Measurements from ENCODE around the gene TMPRSS6.

The TMPRSS6 gene

DNA sequence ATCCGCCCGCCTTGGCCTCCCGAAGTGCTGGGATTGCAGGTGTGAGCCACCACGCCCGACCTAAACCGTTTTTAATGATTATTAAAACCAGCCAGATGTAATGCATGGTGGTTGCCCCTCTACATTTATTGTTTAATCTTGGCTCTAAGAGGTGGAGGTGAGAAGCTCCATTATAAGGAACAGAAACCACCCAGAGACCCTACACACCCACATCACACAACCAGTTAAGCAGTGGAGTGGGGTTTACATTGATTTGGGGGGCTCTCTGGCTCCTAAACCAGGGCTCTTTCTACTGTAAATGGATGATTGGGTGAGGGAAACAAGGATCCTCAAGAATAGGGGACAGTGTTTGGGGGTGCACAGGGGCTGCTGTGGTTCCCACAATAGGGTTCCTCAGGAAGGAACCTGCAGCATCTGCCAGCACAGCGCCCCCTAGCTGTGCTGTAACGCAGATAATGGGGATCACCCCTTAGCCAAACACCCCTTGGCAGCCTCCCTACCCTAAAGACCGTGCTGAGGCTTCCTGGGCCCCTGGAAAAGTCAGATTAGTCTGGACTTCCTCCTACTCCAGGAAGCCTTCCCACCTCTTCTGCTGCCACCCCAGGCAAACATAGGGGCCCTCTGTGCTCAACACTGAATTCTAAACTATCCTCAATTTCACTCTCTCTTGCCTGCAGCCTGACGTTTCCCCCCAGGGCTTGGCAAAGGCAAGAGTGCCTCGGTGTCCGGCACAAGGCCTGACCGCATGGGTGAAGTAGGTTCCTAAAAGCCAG is 87.6 kb downstream of the TMPRSS6 start:
- no peak overlapping the region for H3K27ac ChIP-seq
- peak; percentile 67 for TF ChIP-seq CTCF (conservative IDR thresholded peaks at IDR 0.05)

DNA sequence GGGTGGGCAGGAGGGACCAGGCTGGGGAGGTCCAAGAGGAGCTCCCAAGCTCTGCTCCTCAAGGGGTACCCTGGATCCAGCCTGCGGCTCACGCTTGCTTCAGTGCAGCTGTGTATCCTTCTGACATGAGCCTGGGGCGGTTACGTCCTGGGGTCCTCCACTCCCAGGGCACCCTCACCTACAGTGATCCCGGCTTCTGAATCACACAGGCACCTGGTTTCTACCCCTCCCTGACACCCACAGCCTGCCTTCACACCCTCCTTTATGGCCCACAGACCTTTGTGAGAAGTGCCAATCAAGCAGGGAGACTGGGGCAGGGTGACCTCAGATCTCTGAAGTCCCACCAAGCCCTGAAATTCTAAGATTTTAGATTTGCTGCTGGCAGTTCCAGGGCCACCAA is 88.5 kb downstream of the TMPRSS6 start:
- no peak overlapping the region for H3K27ac ChIP-seq
- TF ChIP-seq CTCF (conservative IDR thresholded peaks at IDR 0.05) = no peak

GRCh38 chr22:37020192-37020479 is 89.4 kb downstream of the TMPRSS6 start:
- TF ChIP-seq CTCF (conservative IDR thresholded peaks at IDR 0.05) = no peak
- peak overlapping the region; percentile 96 for H3K27ac ChIP-seq

DNA sequence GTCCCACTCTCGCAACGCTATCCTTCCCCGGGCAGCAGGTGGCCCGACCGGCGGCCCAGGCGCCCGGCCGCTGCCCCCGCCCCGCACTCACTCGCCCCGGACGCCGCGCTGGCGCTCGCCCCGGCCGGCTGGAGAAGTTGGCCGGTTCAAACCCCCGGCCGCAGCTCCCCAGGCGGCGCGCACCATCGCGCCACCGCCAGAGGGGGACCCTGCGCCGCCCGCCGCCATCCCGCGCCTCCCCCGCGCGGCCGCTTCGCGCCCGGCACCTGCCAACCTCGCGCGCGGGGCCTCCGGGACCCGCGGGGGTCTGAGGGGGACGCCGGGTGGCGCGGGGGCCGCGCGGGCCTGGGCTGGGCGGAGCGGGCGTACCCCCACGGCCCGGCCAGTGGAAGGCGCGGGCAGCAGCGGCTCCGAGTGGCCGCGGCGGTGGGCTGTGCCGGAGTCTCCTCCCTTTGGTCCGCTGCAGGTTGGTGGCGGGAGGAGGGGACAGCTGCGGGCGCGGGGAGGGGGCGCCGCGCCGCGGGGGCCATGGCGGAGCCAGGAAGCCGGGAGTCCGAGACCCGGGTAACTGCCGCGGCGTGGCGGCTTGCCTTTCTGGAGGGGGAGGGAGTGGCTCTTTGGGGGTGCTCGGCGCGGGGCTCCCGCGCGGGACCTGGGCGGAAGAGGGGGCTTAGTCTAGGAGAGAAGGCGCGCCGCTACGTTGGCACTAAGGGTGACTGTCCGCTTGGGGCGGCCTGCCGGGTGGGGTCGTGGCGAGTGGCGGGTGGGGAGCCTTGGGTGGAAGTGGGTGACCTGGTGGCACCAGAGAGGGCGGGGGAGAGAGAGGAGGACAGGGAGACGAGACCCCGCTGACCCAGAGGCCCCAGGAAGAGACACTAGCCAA is 90.0 kb downstream of the TMPRSS6 start, which contains the start of the genes MPST and TST:
Gene MPST (plus strand): TSS at position 434 of the 883 bp plus-strand sequence. CDS start 95 bp downstream, at position 529.
Gene TST (minus strand): TSS at position 139 of the 883 bp plus-strand sequence. CDS start 715 bp downstream, outside the sequence.
- peak within 1 kb of the TSS; percentile 96 for H3K27ac ChIP-seq
- peak; percentile 25; the same call in 1 of the 2 replicates for TF ChIP-seq CTCF (conservative IDR thresholded peaks at IDR 0.05)

DNA sequence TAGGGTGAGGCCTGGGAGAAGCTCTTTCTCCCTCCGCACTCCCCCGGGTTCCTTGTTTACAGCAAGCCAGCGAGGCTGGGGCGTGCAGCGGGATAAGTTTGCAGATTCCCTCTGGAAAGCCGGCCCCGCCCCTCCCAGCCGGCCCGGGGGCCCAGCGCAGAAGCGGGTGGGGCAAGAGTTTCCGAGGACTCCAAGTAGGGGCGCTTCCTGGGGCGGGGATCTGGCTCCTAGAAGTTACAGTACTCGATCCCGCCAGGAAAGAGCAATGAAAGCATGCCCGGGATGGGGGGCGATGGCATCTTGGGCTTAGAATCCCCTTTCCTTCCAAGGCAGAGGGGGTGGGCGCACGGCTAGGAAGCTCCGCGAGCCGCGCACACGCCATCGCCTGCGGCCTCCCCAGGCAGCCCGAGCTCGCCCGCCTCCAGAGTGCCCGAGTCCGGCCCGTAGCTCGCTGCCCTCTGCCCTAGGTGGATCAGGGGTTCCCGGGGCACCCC is 90.7 kb downstream of the TMPRSS6 start:
- peak overlapping the region; percentile 96 for H3K27ac ChIP-seq

GRCh38 chr22:37018086-37018814 is 91.3 kb downstream of the TMPRSS6 start:
- TF ChIP-seq CTCF (conservative IDR thresholded peaks at IDR 0.05) = no peak
- peak overlapping the region; percentile 96 for H3K27ac ChIP-seq

More for the DNA sequence above, 90.7 kb downstream of the TMPRSS6 start:
- no peak for TF ChIP-seq CTCF (conservative IDR thresholded peaks at IDR 0.05)
